Small intestine (tissue), 7 donors: ENCODE measurements around the gene FGGY. TPM values are rescaled to one million over a fixed set of nuclear protein-coding genes. Genes with fewer than 3 reads are reported as not detected.

Experiments used
- DNase-seq, 2 donors: peaks; one replicate each; pipeline versions ENCODE4 v3.0.0 to v3.0.0-alpha.2; 2013
- FAIRE-seq: peaks from 2 replicates; lab custom pipeline; 2012; peaks lifted over from hg19 to GRCh38; lab: Jason Lieb, UNC
- H3K27ac ChIP-seq, 3 donors: one replicate each; pipeline ENCODE4 v1.5.1; 2013; ENCODE audit warnings: low read length in 2 of 3, mild to moderate bottlenecking in 2 of 3, control low read depth in 1 of 3, inconsistent platforms in 1 of 3, low read depth in 1 of 3, moderate library complexity in 1 of 3
- H3K27me3 ChIP-seq, 3 donors: one replicate each; pipeline ENCODE4 v1.6.1; 2013; ENCODE audit warnings: low read length in 3 of 3, inconsistent platforms in 1 of 3; ENCODE audit not compliant: control insufficient read depth in 3 of 3, insufficient read depth in 3 of 3
- H3K36me3 ChIP-seq, 3 donors: one replicate each; pipeline ENCODE4 v1.6.1; 2013; ENCODE audit warnings: low read length in 3 of 3, inconsistent platforms in 1 of 3, low read depth in 1 of 3, mild to moderate bottlenecking in 1 of 3, moderate library complexity in 1 of 3; ENCODE audit not compliant: control insufficient read depth in 3 of 3, insufficient read depth in 2 of 3
- H3K4me1 ChIP-seq, 3 donors: one replicate each; pipeline ENCODE4 v1.6.1; 2013; ENCODE audit warnings: low read length in 2 of 3, inconsistent platforms in 1 of 3, low read depth in 1 of 3, mild to moderate bottlenecking in 1 of 3, moderate library complexity in 1 of 3; ENCODE audit not compliant: control insufficient read depth in 3 of 3, insufficient read depth in 2 of 3
- H3K4me3 ChIP-seq, 3 donors: one replicate each; pipeline ENCODE4 v1.5.1; 2013; ENCODE audit warnings: low read length in 3 of 3, control low read depth in 1 of 3, inconsistent platforms in 1 of 3, low read depth in 1 of 3, mild to moderate bottlenecking in 1 of 3, moderate library complexity in 1 of 3
- H3K9me3 ChIP-seq, 2 donors: one replicate each; pipeline ENCODE4 v1.6.1; 2013; ENCODE audit warnings: low read depth in 1 of 2, low read length in 1 of 2; ENCODE audit not compliant: control insufficient read depth in 2 of 2, insufficient read depth in 1 of 2
- WGBS, 3 donors: extraction: QIAGEN DNeasy Blood & Tissue Kit; methylation state at CpG; one replicate each; pipeline ENCODE4 v1.1.7; 2013; 5-methylcytosine and 5-hydroxymethylcytosine counted together
- polyA plus RNA-seq, 4 donors: library from polyadenylated mRNA; stranded (reverse) in 3 of 4; unstranded in 1 of 4; fragments of 200-250 nt in 3 of 4; fragments of 120-200 nt in 1 of 4; gene quantifications; one replicate each; pipeline versions ENCODE4 v1.2.1 to v1.2.3, GENCODE V29; 2013
- donor health status: healthy with polysubstance abuse.
- donor health status: control.
- donor health status: control.
- donor health status: Bipolar disorder and iron deficiency.
- donor health status: healthy.

FGGY gene
- polyA plus RNA-seq, 4 donors = 12.3 to 28.0 (median 15.0) TPM

DNA sequence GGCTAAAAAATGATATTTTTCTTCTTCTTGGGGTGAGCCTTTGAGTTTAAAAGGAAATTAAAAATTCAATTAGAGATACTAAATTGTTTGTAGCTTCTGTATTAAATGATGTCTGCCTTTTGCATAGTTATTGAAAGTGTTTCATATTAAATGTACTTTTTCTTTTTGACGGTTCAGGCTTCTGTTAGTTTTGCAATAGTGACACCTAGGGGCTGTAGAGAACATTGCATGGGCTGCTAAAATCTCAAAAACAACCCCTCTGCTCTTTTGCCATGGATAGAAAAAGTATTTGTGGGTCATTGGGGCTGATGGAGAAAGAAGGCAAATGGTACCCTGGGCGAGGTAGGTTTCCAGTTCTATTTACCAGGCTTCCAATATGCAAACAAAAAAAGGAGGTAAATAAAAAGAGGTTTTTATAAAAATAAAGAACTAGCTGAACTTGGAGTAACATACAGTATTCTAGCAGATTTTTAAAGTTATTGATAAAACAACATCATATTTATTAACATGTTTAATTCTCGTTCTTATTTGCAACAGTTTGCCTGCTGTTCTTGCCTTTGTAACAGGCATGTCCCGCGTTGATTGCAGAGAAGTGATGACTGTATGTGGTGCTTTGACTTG lies 402.4 kb downstream of the FGGY start:
- Histone ChIP-seq H3K9me3 (no peaks in the 10 kb centered on the region), H3K27me3 (no peaks in the 10 kb centered on the region), H3K36me3 (peaks cover 0 to 2% (median 0%) of the 10 kb centered on the region in 3 donors), H3K4me3 (no peak overlapping the region), H3K4me1 (peaks cover 0 to 21% (median 0%) of the 10 kb centered on the region in 3 donors), H3K27ac (no peak overlapping the region)
- FAIRE-seq (peak; percentile 47), DNase-seq (peak; percentile 61 to 65)
- 44 to 50% (median 46%) methylated on average over 5 of the region's 5 CpGs for WGBS, 3 donors

DNA sequence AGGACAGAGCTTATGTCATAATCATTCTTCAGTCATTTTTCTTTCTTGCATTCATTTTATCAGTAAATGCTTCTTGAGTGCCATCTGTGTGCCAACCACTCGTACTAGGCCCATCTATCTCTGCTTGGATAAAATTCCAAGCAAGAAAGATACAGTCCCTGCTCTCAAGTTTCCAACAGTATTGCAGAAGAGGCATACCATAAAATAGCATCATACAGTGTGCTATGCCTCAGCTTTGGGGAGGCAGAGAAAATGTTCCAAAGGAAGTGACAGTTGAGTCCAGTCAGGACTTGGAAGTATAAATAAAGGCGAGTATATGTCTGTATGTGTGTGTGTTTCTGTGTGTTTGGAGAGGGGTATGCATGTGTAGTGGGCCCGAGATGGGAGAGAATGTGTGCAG lies 404.5 kb downstream of the FGGY start:
- FAIRE-seq = no peak
- H3K4me3 ChIP-seq = no peak overlapping the region
- no peak overlapping the region for H3K27ac ChIP-seq
- no peaks in the 10 kb centered on the region for H3K9me3 ChIP-seq
- WGBS, 3 donors = 86 to 91% (median 91%) methylated on average over 3 of the region's 3 CpGs
- H3K27me3 ChIP-seq = no peaks in the 10 kb centered on the region
- H3K4me1 ChIP-seq = peaks cover 0 to 21% (median 2%) of the 10 kb centered on the region in 3 donors
- peaks cover 0 to 2% (median 0%) of the 10 kb centered on the region in 3 donors for H3K36me3 ChIP-seq
- DNase-seq = no peak

DNA sequence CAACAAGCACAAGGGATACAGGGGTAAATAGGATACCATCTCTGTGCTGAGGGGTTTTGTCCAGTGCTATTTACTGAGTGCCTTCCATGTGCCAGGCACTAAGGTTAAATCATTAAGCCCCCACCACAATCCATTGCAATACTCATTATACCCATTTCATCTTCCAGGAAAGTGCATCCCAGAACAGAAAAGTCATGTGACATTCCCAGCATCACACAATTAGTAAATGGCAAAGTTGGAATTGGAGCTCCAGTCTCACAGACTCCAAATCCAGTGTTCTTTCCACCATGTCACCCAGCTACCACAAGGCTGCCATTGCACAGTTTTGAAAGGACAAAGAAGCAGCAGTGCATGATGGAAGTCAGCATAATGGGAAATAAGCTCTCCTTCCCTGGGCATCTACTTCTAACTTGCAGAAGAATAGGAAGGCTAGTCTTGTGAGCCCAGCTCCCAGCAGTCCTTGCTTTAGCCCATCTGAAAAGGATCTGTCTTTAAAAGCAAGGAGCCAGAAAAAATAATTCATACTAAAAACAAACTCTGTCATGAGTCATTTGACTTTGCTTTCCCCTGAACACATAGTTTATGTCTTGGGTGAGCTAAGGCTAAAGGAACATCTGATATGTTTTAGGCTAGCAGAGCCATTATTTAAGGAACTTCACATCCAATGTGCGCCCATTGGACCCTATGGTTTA lies 406.5 kb downstream of the FGGY start:
- Histone ChIP-seq H3K27me3 (no peaks in the 10 kb centered on the region), H3K4me3 (no peak overlapping the region), H3K27ac (peak overlapping the region in 1 of 3 donors; percentile 12), H3K4me1 (peaks cover 0 to 8% (median 2%) of the 10 kb centered on the region in 3 donors), H3K9me3 (no peaks in the 10 kb centered on the region), H3K36me3 (peaks cover 0 to 2% (median 0%) of the 10 kb centered on the region in 3 donors)
- DNase-seq = no peak
- no peak for FAIRE-seq
- 74 to 93% (median 90%) methylated on average over 1 of the region's 1 CpG for WGBS, 3 donors

DNA sequence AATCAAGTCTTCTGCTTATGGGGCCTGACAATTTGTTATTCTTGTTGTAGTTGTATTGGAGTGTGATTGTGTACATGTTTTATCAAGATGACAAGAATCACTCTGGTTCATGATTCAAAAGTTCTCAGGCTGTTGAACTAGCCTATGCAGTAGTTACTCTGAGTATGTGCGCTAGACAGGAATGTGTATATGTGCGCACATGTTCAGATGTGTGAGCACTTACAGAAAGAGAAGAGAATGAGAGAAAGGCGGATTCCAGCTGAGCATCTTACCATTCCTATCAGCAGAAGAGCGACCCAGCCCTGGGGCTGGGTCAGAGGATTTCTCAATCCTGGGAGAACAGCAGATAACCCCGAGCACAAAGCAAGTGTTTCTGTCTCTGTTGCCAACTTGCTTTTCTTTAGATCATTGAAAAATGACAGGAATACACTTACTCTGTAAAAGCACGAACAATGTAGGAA lies 407.1 kb downstream of the FGGY start:
- no peak overlapping the region for H3K4me3 ChIP-seq
- DNase-seq (no peak), FAIRE-seq (no peak)
- 74 to 81% (median 81%) methylated on average over 6 of the region's 6 CpGs for WGBS, 3 donors
- H3K36me3 ChIP-seq = peaks cover 0 to 2% (median 0%) of the 10 kb centered on the region in 3 donors
- peak overlapping the region in 1 of 3 donors; percentile 0 for H3K27ac ChIP-seq
- no peaks in the 10 kb centered on the region for H3K27me3 ChIP-seq
- H3K4me1 ChIP-seq = peaks cover 0 to 2% (median 2%) of the 10 kb centered on the region in 3 donors
- H3K9me3 ChIP-seq = no peaks in the 10 kb centered on the region

DNA sequence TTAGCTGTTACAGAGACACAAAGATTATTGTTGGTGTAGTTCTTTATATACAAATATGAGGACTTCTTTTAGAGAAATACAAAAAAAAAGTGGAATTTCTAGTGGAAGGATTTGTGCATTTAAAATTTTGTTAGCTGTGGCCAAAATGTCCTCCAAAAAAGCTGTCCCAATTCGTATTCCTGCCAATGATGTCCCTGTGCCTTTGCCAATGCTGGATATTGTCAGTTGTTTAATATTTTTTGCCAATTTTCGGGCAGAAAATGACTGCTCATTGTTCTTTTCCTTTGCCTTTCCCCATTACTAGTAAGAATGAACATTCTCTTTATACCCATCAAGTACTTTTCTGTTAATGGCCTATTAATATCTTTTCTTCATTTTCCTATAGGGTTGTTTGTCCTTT lies 407.8 kb downstream of the FGGY start:
- Histone ChIP-seq H3K36me3 (peaks cover 0 to 4% (median 2%) of the 10 kb centered on the region in 3 donors), H3K9me3 (no peaks in the 10 kb centered on the region), H3K4me3 (no peak overlapping the region), H3K27ac (no peak overlapping the region), H3K27me3 (no peaks in the 10 kb centered on the region), H3K4me1 (peaks cover 0 to 2% (median 0%) of the 10 kb centered on the region in 3 donors)
- WGBS, 3 donors = 65 to 95% (median 71%) methylated on average over 2 of the region's 2 CpGs
- no peak for FAIRE-seq
- DNase-seq = no peak

DNA sequence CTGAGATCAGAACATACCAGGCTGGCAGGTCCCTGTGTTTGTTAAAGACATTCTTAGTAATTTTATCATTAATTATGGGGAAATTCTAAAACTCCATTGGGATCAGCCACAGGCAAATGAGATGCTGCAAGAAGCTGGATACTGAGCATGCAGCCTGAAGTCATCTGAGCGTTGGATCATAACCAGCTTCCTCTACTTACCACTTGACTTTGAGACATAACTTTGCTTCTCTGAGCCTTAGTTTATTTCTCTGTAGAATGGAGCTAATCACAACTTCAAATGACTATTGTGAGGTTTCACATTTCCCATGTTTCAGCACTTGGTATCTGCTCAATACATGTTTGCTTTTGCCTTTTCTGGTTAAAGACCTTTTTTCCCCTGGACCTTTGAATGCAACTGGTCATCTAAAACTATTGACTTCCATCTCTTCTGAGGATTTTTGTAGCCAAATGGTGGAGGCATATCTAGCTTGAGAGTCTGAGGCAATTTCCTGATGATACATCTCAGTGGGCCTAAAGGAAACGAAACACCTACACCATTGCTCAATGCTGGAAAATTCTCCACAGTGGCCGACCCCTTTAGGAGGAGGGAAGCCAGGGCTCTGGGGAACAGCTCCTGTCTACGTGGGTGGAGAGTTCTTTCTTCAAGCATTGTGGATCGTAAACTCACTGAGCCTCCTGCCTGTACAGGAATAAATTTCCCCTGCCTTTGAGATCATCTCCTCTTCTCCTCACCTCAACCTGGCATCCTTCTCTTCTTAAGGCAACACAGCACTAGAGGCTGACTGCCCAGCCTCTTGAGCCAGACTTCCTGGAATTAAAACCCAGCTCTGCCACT lies 408.8 kb downstream of the FGGY start:
- Histone ChIP-seq H3K4me1 (peaks cover 0 to 2% (median 0%) of the 10 kb centered on the region in 3 donors), H3K4me3 (no peak overlapping the region), H3K27me3 (no peaks in the 10 kb centered on the region), H3K36me3 (peaks cover 0 to 6% (median 2%) of the 10 kb centered on the region in 3 donors), H3K9me3 (no peaks in the 10 kb centered on the region), H3K27ac (peak overlapping the region in 1 of 3 donors; percentile 7)
- no peak for FAIRE-seq
- DNase-seq = no peak
- 74 to 87% (median 84%) methylated on average over 5 of the region's 5 CpGs for WGBS, 3 donors

DNA sequence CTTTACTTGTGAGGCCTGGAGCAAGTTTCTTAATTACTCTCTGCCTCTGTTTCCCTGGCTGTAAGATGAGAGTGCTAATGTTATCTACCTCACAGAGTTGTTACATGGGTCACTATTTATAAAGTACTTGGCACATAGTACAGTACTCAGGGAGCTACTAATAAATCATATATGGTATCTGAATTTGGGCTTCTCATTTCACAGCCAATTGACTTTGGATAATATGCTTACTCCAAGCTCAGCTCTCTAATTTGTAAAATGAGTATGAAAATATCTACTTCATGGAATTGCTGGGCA lies 409.4 kb downstream of the FGGY start:
- DNase-seq (no peak), FAIRE-seq (no peak)
- Histone ChIP-seq H3K4me1 (peaks cover 0 to 2% (median 0%) of the 10 kb centered on the region in 3 donors), H3K27me3 (no peaks in the 10 kb centered on the region), H3K27ac (no peak overlapping the region), H3K36me3 (peaks cover 0 to 6% (median 2%) of the 10 kb centered on the region in 3 donors), H3K9me3 (peaks cover 0 to 3% of the 10 kb centered on the region in 2 donors), H3K4me3 (no peak overlapping the region)

DNA sequence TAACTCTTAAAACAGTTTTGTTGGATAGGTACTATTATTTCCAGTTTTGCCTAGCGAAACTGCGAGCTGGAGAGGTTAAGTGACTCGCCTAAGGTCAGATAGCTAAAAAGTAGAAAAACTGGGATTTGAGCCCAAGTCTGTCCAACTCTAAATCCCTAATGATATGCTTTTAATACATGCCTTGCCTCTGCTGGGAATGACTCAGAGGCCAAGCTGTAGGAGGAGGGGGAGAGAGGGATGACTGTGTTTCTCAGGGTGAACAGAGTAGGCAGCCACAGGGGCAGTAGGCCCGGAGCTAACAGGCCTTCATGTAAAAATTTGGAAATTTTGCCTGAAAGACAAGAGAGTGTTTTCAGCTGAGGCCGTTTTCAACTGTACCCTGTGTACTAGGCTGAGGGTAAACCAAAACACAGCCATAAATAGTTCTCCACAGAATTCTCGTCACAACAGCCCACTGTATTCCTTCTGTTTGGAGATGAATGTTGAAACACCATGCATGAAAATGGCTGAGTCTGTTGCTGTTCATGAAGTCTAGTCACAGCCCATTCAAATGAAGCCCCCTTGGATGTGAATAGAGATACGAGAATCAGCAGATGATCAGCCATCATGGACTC lies 410.4 kb downstream of the FGGY start:
- no peak for FAIRE-seq
- peaks cover 0 to 3% of the 10 kb centered on the region in 2 donors for H3K9me3 ChIP-seq
- WGBS, 3 donors = 67 to 89% (median 87%) methylated on average over 7 of the region's 7 CpGs
- peak overlapping the region in 1 of 3 donors; percentile 69 for H3K27ac ChIP-seq
- no peak for DNase-seq
- H3K27me3 ChIP-seq = no peaks in the 10 kb centered on the region
- no peak overlapping the region for H3K4me3 ChIP-seq
- H3K4me1 ChIP-seq = peaks cover 0 to 2% (median 0%) of the 10 kb centered on the region in 3 donors
- H3K36me3 ChIP-seq = peaks cover 0 to 6% (median 2%) of the 10 kb centered on the region in 3 donors
